ENCODE results near the gene TEX2. TPM values are rescaled to one million over a fixed set of nuclear protein-coding genes. Genes with fewer than 3 reads are reported as not detected.

Gene TEX2
- total and polyA plus RNA-seq, 2 of the 13 experiments (the other 11 are each of a cell fraction or from before 2014, with no cell fraction given) = 21.4 to 37.7 TPM

DNA sequence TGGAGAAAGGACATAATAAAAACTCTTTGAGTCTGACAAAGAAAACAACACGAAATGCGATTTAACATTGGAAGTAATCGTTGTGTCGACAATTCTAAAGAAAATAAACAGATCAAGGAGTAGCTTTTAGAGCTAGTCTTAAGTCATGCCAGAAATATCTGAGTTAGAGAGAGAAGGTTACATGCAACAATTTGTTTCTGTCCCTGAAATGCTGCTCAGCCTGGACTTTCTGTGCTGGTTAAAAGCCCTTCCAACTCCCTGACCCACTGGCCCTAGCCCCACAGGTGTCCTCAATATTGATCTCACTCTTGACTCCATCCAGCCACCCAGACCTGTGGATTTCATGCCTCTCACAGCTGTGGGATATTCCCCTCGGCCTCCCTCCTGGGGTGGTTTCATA is 33.2 kb upstream of the TEX2 start (continued):
- TF ChIP-seq, protein P1, sequence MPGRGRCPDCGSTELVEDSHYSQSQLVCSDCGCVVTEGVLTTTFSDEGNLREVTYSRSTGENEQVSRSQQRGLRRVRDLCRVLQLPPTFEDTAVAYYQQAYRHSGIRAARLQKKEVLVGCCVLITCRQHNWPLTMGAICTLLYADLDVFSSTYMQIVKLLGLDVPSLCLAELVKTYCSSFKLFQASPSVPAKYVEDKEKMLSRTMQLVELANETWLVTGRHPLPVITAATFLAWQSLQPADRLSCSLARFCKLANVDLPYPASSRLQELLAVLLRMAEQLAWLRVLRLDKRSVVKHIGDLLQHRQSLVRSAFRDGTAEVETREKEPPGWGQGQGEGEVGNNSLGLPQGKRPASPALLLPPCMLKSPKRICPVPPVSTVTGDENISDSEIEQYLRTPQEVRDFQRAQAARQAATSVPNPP (CRISPR knock-in tag; IDR thresholded peaks at IDR 0.05) = no peak

DNA sequence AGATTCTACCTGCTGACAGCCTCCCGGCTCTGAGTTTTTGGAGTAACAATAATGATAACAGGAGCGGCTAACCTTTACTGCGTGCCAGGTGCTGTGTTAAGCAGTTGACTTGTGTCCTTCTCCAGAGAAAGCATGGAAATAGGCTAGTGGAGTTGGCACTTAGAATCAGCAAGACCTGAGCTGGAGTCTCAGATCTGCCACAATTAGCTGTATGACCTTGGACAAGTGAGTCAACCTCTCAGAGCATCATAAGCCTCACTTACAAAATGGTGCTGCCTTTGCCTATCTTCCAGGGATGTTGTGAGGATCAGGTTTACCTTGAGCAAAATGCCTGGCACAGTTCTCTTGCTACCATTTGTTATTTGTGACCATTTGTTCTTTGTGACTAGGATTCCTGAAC is 32.1 kb upstream of the TEX2 start:
- Histone ChIP-seq H3K4me2 (ENCODE audit: low read depth, low read length) (no peak overlapping the region), H3K27ac (ENCODE audit: extremely low read length, insufficient read depth, low read length) (no peak overlapping the region), H4K20me1 (ENCODE audit: insufficient read depth, low read length) (no peaks in the 10 kb centered on the region), H3K9me3 (ENCODE audit: low read length) (peaks cover 10% of the 10 kb centered on the region; the same call in 1 of the 2 replicates), H3K79me2 (ENCODE audit: insufficient read depth, low read length) (no peaks in the 10 kb centered on the region), H3K4me1 (ENCODE audit: insufficient read depth, low read length) (0 out of 2 replicates have a peak, but pooled peaks cover 4% of the 10 kb centered on the region), H2AFZ (ENCODE audit: low read length) (no peak overlapping the region), H3K27me3 (ENCODE audit: control insufficient read depth in 1 of 2, insufficient read depth in 2 of 2, low read length in 2 of 2) (peaks cover 1 to 4% of the 10 kb centered on the region in 2 experiments; a peak in 3 of 5 replicates), H3K4me3 (replicated peaks in 1 of 3; ENCODE audit: insufficient read depth in 1 of 3, low read depth in 2 of 3, low read length in 3 of 3) (no peak overlapping the region), H3K36me3 (replicated peaks in 1 of 2; ENCODE audit: control insufficient read depth in 1 of 2, insufficient read depth in 2 of 2, low read length in 2 of 2) (no peaks in the 10 kb centered on the region), H3K9ac (ENCODE audit: insufficient read depth, low read depth, low read length) (no peak overlapping the region)
- ChIA-PET CTCF (ENCODE audit: low intra/inter-chr PET ratio, low total read pairs) (no interaction called here), POLR2A (interaction anchor here (1.0 kb wide), 1 partner anchor 149 kb away, joined by 4 read pairs; no protein-coding TSS in a partner anchor)
- ATAC-seq = no peak
- FAIRE-seq = no peak
- no TSS peak for BruUV-seq (replicated peaks)
- intact Hi-C loops (cut with micrococcal nuclease; ENCODE audit: unreplicated experiment) (no loop called here), in situ Hi-C loops (cut with HindIII; ENCODE audit: extremely low pct_ligation_motif_present, low pct_unique_long_range_greater_than_20kb) (no loop called here)
- WGBS (ENCODE audit: low lambda C conversion rate) = 76% methylated on average over 3 of the region's 3 CpGs
- no peak for DNase-seq (ENCODE audit: low spot score)
- TF ChIP-seq ZBTB7B (CRISPR knock-in tag; IDR thresholded peaks at IDR 0.05) (no peak), HNF4A (CRISPR knock-in tag; IDR thresholded peaks at IDR 0.05) (no peak), ARNT2 (CRISPR knock-in tag; IDR thresholded peaks at IDR 0.05; ENCODE audit: low read depth) (no peak), MYC (CRISPR knock-in tag; IDR thresholded peaks at IDR 0.05; ENCODE audit: borderline replicate concordance) (no peak), CREM (IDR thresholded peaks at IDR 0.05) (no peak), CREM (CRISPR knock-in tag; IDR thresholded peaks at IDR 0.05) (no peak), TOPORS (CRISPR knock-in tag; IDR thresholded peaks at IDR 0.05) (no peak), STAT5B (CRISPR knock-in tag; IDR thresholded peaks at IDR 0.05) (no peak), ZBTB21 (CRISPR knock-in tag; IDR thresholded peaks at IDR 0.05) (no peak), ZNF768 (CRISPR knock-in tag; IDR thresholded peaks at IDR 0.05) (no peak), MAFF (IDR thresholded peaks at IDR 0.05; ENCODE audit: low read depth, low read length) (no peak), RNF2 (conservative IDR thresholded peaks at IDR 0.05; ENCODE audit: low read depth) (no peak)
- TF ChIP-seq, protein P2, sequence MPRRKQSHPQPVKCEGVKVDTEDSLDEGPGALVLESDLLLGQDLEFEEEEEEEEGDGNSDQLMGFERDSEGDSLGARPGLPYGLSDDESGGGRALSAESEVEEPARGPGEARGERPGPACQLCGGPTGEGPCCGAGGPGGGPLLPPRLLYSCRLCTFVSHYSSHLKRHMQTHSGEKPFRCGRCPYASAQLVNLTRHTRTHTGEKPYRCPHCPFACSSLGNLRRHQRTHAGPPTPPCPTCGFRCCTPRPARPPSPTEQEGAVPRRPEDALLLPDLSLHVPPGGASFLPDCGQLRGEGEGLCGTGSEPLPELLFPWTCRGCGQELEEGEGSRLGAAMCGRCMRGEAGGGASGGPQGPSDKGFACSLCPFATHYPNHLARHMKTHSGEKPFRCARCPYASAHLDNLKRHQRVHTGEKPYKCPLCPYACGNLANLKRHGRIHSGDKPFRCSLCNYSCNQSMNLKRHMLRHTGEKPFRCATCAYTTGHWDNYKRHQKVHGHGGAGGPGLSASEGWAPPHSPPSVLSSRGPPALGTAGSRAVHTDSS (CRISPR knock-in tag; conservative IDR thresholded peaks at IDR 0.05) = no peak
- TF ChIP-seq, protein P3, sequence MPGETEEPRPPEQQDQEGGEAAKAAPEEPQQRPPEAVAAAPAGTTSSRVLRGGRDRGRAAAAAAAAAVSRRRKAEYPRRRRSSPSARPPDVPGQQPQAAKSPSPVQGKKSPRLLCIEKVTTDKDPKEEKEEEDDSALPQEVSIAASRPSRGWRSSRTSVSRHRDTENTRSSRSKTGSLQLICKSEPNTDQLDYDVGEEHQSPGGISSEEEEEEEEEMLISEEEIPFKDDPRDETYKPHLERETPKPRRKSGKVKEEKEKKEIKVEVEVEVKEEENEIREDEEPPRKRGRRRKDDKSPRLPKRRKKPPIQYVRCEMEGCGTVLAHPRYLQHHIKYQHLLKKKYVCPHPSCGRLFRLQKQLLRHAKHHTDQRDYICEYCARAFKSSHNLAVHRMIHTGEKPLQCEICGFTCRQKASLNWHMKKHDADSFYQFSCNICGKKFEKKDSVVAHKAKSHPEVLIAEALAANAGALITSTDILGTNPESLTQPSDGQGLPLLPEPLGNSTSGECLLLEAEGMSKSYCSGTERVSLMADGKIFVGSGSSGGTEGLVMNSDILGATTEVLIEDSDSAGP (CRISPR knock-in tag; IDR thresholded peaks at IDR 0.05; ENCODE audit: borderline replicate concordance) = no peak
- TF ChIP-seq, protein P4, sequence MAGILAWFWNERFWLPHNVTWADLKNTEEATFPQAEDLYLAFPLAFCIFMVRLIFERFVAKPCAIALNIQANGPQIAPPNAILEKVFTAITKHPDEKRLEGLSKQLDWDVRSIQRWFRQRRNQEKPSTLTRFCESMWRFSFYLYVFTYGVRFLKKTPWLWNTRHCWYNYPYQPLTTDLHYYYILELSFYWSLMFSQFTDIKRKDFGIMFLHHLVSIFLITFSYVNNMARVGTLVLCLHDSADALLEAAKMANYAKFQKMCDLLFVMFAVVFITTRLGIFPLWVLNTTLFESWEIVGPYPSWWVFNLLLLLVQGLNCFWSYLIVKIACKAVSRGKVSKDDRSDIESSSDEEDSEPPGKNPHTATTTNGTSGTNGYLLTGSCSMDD (CRISPR knock-in tag; IDR thresholded peaks at IDR 0.05) = no peak
- TF ChIP-seq, protein P5, sequence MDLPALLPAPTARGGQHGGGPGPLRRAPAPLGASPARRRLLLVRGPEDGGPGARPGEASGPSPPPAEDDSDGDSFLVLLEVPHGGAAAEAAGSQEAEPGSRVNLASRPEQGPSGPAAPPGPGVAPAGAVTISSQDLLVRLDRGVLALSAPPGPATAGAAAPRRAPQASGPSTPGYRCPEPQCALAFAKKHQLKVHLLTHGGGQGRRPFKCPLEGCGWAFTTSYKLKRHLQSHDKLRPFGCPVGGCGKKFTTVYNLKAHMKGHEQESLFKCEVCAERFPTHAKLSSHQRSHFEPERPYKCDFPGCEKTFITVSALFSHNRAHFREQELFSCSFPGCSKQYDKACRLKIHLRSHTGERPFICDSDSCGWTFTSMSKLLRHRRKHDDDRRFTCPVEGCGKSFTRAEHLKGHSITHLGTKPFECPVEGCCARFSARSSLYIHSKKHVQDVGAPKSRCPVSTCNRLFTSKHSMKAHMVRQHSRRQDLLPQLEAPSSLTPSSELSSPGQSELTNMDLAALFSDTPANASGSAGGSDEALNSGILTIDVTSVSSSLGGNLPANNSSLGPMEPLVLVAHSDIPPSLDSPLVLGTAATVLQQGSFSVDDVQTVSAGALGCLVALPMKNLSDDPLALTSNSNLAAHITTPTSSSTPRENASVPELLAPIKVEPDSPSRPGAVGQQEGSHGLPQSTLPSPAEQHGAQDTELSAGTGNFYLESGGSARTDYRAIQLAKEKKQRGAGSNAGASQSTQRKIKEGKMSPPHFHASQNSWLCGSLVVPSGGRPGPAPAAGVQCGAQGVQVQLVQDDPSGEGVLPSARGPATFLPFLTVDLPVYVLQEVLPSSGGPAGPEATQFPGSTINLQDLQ (CRISPR knock-in tag; IDR thresholded peaks at IDR 0.05) = no peak

All from HepG2 (cell line).